CD4-positive, alpha-beta T cell treated with Interleukin-17A for 1 hour (primary cell): ENCODE measurements around the gene ASTN2.
"Not testable (repeated sequence)": the region's sequence is repeated elsewhere in the genome, so short reads cannot be mapped to it uniquely, and the experiment has no call there.

Source experiments
- DNase-seq: peaks from one replicate; pipeline ENCODE4 v3.0.0-alpha.2; 2020

Gene ASTN2

DNA sequence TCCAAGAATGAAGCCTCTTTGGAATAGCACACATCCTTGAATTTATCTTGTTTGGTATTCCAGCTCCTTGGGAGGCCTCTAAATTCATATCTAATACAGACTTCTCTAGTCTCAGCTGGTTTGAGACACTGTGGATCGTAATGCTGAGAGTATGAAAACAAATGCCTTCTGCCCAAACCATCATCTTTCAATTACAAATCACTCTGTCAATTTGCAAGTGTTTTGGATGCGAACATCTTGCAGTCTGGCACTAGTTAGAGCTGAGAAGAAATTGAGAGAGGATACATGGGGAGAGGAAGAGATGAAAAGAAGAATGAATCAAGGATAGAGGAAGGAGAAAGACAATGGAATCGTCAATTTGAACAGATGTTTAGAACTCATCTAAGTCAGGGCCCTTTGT lies 342.6 kb downstream of the ASTN2 start:
- no peak for DNase-seq

DNA sequence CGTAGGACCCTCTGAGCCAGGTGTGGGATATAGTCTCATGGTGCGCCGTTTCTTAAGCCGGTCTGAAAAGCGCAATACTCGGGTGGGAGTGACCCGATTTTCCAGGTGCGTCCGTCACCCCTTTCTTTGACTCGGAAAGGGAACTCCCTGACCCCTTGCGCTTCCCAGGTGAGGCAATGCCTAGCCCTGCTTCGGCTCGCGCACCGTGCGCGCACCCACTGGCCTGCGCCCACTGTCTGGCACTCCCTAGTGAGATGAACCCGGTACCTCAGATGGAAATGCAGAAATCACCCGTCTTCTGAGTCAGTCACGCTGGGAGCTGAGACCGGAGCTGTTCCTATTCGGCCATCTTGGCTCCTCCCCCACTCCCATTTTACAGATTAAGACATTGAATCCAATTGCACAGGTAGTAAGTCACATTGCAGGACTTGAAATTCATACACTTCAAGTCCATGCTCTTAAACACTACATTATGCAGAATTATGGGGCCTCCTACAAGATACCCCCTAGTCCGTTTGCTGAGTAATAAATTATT lies 343.1 kb downstream of the ASTN2 start:
- not testable (repeated sequence) for DNase-seq

DNA sequence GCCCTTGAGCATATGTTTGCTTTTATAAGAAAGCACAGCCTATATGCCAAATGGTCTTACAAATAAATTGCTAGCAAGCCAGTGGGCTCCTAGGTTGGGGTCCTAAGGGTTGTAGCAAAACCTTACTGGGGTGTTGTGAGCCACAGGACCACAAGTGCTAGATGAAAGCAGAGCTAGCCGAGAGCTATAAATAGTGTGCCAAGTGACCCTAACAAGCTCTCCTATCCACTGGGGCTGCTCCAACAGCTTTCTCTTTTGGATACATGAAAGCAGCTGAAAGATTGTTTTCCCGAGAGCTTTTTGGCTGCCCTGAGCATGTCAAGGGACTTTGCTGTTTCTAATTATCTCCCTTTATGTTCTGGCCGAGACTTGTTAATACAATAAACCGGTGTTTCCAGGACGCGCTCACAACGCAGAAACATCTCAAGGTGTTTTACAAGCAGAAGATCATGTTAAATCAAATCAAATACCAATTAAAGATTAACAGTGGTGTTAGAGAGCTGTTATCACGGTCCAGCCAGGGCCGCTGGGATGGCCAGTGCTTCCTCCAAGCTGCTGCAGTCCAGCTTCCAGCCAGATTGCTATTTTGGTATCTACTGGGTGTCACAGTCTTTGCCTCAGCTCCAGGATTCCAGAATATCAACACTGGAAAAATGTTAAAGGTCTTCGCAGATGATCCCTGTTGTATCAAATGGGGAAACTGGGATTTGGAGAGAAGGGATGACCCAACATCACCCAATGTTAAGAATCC lies 351.0 kb downstream of the ASTN2 start:
- DNase-seq: no peak

DNA sequence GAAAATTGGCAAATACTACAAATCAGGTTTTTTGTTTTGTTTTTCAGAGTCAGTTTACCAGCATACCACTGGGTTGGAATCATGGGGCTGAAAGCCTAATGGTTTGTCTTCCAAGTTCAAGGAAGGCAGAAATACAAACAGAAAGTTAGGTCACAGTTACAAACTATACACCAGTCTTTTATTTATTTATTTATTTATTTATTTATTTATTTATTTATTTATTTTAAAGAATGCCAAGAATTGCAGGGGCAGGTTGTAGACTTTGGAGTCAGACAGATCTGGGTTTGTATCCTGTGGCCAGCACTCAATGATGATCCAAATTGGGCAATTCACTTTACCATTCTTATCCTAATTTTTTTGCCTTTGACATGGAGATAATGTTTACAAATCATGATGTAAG lies 353.9 kb downstream of the ASTN2 start:
- no peak for DNase-seq

DNA sequence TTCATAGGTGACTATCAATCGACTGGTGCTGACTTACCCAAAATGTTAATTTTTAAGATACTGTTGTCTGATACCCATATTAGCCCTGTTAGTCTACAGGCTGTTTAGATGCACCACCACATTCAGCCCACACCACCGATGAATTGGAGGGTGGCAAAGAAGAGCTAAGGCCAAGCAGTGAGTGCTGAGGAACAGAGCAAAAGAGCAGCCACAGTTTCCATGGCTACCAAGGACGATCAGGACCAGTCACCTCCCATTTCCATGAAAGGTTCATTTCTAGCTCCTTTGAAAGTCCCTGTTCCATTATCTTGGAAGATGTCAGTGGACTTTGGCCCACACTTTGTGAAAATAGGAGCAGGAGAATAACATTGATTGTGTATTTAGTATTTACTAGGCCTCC lies 364.9 kb downstream of the ASTN2 start:
- no peak for DNase-seq

DNA sequence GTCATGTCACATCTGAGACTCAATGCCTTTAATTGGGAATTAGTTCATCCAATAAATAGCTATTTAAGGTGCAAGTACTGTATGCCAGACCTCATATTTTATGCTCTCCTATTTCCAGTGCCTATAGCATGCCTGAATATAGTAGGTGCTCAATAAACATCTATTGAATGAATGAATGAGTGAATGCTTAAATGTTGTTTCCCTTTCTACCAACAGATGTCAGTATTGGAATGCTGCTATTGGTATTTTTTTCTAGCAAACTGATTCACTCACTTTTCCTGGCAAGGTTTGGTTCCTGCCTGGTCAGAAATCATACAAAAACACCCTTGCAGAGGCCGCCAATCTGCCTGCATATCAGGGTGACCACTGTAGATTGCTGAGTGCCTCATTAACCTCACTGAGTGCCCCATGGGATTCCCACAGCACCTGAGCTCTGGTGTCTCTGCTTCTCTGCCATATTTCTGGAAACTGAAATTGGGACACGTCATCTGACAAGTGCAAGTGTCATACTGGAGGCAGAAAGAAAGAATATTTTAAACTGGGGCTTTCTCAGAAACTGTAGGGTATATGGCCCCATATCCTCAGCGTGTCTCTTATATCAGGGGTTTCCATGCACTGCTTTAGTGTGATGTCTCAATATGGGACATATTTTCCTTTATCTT lies 368.1 kb downstream of the ASTN2 start:
- no peak for DNase-seq

DNA sequence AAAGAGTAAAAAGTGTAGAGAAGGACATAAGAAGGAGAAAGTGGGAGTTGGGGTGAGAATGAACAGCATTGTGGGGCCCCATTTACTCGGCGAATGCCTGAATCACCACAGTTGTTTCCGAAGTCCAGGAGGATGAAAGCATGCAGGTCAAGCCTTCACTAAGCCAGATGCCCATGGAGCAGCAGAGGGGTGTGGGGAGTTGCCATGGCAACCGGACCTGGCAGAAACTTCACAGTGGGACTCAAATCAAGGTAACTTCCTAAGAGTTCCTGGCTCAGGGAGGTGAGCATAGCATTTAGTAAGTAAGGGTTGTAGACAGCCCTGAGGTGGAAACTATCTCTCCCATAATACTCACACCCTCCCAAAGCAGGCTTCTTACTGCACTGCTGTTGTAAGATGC lies 370.6 kb downstream of the ASTN2 start:
- no peak for DNase-seq

DNA sequence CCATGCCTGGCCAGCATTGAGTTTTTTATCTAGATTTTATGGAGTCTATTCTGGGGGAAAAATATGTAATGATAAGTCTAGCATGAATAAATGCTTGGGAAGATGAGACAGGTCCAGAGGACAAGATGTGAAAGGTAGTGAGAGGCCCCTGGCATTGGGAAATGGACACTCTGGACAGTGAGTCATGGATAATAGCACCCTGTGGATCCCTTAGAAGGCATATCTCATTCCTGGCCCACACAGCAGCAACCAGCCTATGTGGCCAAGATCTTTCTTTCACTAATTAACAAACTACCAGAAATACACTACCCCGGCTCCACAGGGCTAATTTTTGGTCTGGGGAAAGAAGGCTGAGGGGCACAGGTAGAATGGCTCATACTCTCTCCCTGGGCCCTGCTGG lies 371.7 kb downstream of the ASTN2 start:
- DNase-seq: no peak

DNA sequence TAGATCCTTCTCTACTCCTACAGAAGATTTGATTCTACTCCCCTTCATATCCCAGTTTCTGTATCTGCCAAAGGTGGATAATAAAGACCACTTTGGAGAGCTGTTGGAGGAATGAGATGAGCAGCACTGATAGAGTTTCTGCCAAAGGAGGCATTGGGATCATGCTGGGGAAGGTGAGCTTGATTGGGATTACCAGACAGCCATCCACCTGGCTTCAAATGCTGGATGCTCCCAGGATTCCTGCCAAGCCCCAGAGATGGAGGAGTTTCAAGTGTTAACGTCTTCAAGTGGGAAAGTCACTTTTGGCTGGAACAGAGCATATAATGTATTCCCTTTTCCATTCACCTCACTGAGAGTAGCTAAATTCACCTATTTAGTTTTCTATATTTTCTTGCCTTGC lies 379.3 kb downstream of the ASTN2 start:
- DNase-seq: no peak

DNA sequence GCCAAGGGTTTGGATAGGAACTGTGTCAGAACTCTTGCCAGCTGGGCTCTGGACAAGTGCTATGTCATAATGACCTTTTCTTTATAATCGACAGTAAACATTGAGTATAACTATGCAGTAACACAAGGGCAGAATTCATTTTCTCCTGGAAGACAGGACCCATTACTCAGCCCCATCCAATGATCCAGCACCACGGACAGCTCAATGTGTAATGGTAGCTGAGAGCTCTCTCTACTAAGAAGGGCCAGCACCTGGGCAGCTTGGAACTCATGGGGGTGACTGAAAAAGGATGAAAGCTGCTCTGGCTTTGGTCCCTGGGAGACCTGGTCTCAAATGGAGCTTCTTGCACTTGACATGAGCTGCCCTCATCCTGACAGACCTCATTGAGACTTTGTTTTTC lies 380.0 kb downstream of the ASTN2 start:
- no peak for DNase-seq

DNA sequence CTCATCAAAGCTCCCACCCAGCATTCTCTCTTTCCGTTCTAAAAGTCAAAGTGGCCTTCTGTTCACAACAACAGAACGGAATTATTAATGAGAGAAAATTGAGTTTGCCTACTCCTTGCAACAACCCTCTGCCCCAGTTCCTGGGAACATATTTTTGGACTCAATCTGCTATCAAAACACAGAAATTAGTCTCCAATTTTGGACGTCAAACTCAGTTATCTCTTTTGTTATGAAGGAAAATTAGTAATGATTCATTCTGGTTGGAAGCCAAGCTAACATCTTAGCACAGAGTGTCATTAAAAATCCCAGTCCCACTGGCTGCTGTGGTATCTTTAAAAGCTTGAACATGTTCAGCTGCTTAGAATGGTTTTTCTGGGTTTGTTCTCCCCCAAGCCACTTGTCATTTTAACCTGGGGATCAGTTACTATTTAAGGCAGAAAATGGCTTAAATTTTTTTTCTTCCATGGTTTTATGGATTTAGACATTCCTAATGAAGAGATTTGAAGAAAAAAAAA lies 384.5 kb downstream of the ASTN2 start:
- DNase-seq: no peak

DNA sequence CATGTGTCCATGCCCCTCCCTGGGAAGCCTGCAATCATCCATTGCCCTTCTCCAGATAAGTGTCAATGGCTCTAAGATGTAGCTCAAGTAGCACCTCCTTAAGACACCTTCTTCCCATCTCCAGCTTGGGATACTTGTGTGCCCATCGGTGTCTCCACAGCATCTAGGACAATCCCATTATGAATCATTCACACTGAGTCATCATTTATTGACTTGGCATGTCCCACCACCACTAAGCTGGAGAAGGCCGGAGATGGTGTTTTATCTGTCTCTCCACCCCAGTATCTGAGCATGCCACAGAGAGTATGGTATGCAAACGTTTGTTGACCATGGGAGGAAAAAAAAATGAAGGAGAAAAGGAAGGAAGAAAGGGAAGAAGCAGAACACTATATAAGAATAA lies 385.5 kb downstream of the ASTN2 start:
- no peak for DNase-seq

DNA sequence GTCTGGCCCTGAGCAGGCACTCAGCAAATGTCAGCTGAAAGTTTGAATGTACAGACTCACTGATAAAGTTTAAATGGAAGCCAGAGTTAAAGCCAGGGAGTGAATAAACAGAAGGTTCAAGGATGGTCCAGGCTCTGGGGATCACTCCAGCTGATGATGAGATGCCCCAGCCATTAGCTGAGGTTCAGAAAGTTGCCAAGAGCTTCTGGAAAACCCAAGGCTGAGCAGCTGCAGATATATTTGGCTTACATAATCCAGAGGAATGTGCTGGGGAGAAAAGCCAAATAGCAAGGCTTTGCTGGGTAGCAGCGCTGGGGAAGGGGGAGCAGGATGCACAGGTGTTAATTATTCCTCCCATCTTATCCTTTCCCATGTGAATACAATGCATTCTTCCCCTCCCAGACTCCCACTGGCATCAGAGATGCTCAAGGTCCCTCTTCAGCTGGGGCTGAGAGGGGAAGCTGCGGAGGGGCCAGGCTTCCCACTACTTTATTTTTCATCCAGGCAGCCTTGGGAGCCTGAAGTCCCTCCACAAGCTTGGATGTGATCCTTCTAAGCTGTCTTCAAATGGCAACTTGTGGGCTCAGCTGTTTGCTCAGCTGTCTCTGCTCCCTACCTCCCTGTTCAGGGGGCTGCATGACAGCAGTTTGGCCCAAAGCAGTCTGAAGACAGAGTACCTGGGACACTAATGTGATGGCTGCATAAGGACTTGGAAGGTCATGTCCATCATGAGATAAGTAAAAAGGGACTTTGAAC lies 386.6 kb downstream of the ASTN2 start:
- DNase-seq: no peak

DNA sequence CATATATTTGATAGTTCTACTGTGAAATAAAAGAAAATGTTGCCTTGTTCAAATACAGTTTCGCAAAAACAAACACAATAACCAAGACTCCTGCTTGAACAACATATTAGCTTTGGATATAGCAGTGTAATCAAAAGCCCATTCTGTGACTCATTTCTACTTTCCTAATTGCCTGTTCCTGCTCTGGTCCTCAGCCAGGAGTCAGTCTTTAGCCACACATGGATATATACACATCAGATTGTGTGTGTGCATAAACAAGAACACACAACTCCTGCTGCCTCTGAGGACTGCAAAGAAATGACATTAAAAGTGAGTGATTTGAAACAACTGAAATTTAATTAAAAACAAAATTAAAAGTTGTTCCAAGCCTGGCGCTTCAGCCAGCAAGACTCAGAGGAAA lies 393.0 kb downstream of the ASTN2 start:
- DNase-seq: no peak

DNA sequence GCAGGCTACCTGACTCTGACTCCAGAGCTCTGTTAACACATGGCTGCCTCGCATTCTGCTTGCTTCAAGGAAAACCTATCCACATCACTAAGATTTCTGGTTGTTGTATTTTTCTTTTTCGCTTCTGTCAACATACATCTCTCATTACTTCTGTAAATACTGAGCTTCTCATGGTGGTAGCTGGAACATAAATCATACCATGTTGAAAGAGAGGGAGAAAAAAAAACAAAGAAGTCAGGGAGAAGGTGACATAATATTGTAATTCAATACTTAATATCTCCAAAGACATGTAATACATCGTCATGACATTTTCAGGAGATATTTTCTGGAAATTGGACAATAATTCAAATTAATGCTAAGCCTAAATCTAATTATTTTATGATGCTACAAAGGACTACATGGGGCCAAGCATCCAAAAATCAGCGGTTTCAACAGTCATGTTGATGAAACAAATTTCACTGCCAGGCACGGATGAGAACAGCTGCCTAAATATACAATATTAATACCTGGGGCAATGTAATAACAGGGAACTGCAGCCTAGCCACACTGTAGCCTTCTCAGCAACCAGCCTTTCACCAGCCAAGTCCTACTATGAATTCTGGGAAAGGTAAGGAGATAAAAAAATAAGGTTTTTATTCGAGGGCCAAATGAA lies 395.8 kb downstream of the ASTN2 start:
- no peak for DNase-seq

DNA sequence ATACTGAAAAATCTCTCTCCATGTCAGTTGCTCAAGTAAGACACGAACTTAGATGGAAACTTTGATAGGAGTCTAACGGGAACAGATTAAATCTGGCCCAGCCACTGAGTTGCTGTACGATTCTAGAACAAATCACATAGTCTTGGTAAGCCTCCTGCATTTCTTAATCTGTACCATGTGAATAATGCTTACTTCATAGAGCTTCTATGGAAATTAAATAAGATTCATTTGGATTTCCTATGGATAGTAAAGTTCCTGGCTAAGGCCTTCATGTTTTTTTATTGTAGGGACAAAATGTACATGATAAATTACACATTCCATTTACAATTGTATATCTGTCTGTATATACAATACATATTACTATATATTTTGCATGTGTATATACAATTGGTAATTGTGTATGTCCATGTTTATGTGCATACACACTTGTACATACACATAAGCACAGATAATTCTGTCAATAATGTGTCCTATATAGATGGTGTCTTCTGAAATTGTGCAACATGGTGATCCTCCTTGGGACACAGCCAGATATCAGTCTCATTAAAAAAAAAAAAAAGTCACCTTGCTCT lies 397.4 kb downstream of the ASTN2 start:
- DNase-seq: no peak

DNA sequence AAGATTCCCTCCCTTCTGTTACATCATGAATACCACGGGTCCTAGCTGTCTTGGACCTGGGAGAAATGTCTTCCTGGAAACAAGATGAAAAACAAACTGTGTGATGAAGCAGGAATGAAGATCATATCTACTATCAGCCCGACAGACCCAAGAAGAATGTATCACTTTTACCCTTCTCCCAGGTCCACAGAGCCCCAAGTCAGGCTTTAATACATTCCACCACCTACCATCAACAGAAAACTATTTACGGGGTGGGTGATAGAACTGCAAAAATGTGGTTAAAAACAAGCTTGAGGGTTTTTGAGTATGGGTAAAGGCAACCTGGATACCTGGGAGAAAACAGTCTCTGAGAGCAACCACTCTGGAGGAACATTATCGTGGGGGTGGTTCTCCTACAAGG lies 400.8 kb downstream of the ASTN2 start:
- no peak for DNase-seq

DNA sequence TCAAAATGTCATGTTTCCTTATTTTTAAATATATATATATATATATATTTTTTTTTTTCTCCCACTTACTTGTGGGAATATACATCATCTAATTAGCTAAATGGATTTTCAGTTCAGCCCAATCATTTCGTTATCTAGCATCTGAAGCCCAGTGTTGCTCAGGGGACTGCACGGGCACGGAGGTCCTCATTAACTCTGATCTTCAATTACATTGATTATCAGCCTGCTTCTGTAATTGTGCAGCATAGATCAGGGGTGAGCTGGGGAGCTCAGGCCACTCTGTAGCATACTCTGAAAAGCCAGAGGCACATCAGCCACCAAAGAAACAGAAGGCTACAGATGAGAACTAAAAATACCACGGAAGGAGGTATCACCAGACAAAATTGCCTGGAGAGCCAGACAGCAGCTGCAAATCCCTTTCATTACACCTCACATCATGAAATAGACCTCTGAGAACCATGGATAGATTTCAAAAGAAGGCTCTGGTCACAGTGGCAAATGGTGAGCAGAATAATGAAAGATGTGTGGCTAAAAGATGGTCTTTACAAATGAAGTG lies 401.3 kb downstream of the ASTN2 start:
- no peak for DNase-seq

DNA sequence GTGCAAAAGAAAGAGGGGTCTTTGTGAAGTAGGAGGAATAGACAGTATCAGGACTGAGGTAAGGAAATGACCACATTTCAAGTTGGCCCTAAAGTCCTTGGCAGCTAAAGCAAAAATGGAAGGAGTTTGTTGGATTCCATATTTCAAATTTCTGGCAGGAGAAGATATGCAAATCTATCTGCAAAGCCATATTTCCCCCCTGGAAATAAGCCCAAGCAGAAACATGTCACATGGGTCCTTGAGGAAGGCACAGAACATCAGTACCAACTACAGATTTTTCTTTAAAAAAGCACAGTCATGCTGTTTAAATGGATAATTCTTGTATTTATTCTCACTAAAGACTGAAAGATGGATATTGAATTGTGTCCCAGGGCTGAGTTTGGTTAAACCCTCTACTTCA lies 404.8 kb downstream of the ASTN2 start:
- DNase-seq: no peak

DNA sequence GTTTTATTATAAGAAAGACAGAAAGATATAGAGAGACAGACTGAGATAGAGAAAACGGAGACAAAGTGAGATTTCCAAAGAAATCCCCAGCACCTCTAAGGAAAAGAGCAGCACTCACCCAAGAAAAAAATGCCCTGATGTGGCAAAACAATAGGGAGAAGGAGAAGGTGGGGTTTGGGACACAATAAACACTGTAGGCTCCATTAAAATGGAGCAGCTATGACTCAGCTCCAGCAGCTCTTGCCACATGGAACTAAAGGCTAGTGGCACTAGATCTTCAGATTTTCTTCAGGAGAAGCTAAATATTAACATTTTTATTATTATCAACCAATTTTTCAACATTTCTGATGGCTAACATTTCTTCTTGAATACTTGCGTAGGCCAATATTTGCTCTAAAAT lies 406.0 kb downstream of the ASTN2 start:
- DNase-seq: no peak

DNA sequence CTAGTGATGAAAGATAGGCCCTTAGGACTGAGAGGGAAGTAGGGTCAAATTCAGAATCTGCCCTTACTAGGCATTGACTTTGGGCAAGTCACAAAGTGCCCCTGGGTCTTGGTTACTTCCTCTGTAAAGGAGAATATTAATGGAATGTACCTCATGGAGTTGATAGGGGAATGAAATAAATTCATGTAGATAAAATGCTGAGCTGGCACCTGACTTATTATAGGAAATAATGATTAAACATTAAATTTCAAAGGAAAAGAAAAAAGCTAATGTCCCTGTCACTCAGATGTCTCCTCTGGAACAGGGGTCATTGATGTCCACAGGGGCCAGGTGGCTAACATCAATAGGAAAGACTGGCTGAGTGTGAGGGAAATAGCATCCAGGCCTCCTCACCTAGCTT lies 406.4 kb downstream of the ASTN2 start:
- DNase-seq: no peak

DNA sequence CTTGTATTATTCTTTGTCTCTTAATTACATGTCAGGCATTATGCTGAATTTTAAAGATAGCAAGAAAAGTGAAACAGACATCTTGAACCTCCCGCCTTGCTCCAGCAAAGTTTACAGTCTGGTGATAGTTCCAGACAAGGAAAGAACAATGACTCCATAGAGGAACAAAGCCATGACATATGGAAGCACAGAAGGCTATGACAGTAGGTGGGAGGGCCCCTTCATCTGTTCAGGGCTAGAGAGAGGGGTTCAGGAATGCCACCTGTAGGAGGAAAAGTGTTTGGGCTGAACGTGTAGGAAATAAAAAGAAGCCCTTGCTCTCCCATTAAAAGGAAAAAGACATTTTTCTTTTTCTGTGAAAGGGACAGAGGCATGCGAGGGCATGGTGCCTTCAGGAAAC lies 412.2 kb downstream of the ASTN2 start:
- DNase-seq: no peak
